Keratinocyte (primary cell): ENCODE measurements around the gene TSTD2. TPM values are rescaled to one million over a fixed set of nuclear protein-coding genes. Genes with fewer than 3 reads are reported as not detected.

ENCODE experiments used
- DNase-seq: peaks from one replicate; pipeline ENCODE4 v3.0.0-alpha.2; 2011; ENCODE audit warnings: low read depth, missing footprints, low spot score
- FAIRE-seq: peaks from 2 replicates; lab custom pipeline; 2011; peaks lifted over from hg19 to GRCh38; lab: Jason Lieb, UNC
- H2AFZ ChIP-seq: 2 replicates; pipeline ENCODE4 v1.6.0; 2012; ENCODE audit warnings: low read length, control low read depth, inconsistent platforms; ENCODE audit not compliant: control insufficient read depth
- H3K27ac ChIP-seq: 2 replicates; pipeline ENCODE4 v1.5.1; 2011; ENCODE audit warnings: low read length; ENCODE audit not compliant: control insufficient read depth, insufficient read depth
- H3K27me3 ChIP-seq: 3 replicates; pipeline ENCODE4 v1.6.0; 2011; ENCODE audit warnings: low read length; ENCODE audit not compliant: control insufficient read depth, insufficient read depth; ENCODE audit errors: extremely low read depth
- H3K36me3 ChIP-seq, 2 experiments: 2 replicates in 1 of 2; 3 replicates in 1 of 2; pipeline ENCODE4 v1.5.1; 2011; ENCODE audit warnings: low read length in 2 of 2, mild to moderate bottlenecking in 1 of 2; ENCODE audit not compliant: control insufficient read depth in 2 of 2, insufficient read depth in 2 of 2; ENCODE audit errors: extremely low read depth in 1 of 2
- H3K4me1 ChIP-seq: 3 replicates; pipeline ENCODE4 v1.5.1; 2011; ENCODE audit warnings: low read length; ENCODE audit not compliant: control insufficient read depth, insufficient read depth; ENCODE audit errors: extremely low read depth
- H3K4me2 ChIP-seq: 3 replicates; pipeline ENCODE4 v1.6.0; 2011; ENCODE audit warnings: low read depth, low read length; ENCODE audit not compliant: control insufficient read depth, insufficient read depth; ENCODE audit errors: extremely low read depth
- H3K4me3 ChIP-seq, 3 experiments: fragments of 200-600 bp in 1 of 3; sonication (generic) in 1 of 3; 2 replicates in 2 of 3; 3 replicates in 1 of 3; pipeline ENCODE4 v1.5.1; 2011 to 2016; ENCODE audit warnings: low read length in 3 of 3, mild to moderate bottlenecking in 3 of 3, control low read depth in 2 of 3, inconsistent platforms in 1 of 3, low read depth in 1 of 3, mixed read lengths in 1 of 3, mixed run types in 1 of 3, moderate library complexity in 1 of 3; ENCODE audit not compliant: control insufficient read depth in 2 of 3, insufficient read depth in 2 of 3; ENCODE audit errors: extremely low read depth in 1 of 3
- H3K79me2 ChIP-seq: 2 replicates; pipeline ENCODE4 v1.6.0; 2012; ENCODE audit warnings: low read length; ENCODE audit not compliant: control insufficient read depth, insufficient read depth
- H3K9ac ChIP-seq: 3 replicates; pipeline ENCODE4 v1.6.0; 2011; ENCODE audit warnings: low read length; ENCODE audit not compliant: control insufficient read depth, insufficient read depth; ENCODE audit errors: extremely low read depth
- H3K9me1 ChIP-seq: 3 replicates; pipeline ENCODE4 v1.6.0; 2011; ENCODE audit warnings: low read length; ENCODE audit not compliant: control insufficient read depth, insufficient read depth; ENCODE audit errors: extremely low read depth
- H3K9me3 ChIP-seq: 2 replicates; pipeline ENCODE4 v1.5.1; 2012; ENCODE audit warnings: low read depth, low read length; ENCODE audit not compliant: control insufficient read depth
- H4K20me1 ChIP-seq: 3 replicates; pipeline ENCODE4 v1.6.0; 2011; ENCODE audit warnings: low read length; ENCODE audit not compliant: control insufficient read depth, insufficient read depth; ENCODE audit errors: extremely low read depth
- EZH2 ChIP-seq: IDR thresholded peaks from one replicate; pipeline ENCODE4 v1.6.1; 2012; ENCODE audit warnings: inconsistent platforms, mild to moderate bottlenecking, low read length, moderate library complexity
- dilution Hi-C: fragments of 300-500 bp; cut with MboI; formaldehyde crosslinking; loops from one replicate; pipeline ENCODE4 v1.7.0; 2020; ENCODE audit warnings: low sequenced_read_pairs; ENCODE audit not compliant: extremely low pct_ligation_motif_present
- polyA plus RNA-seq, 5 experiments: library from polyadenylated mRNA; depleted of rRNA in 3 of 5; stranded (reverse) in 3 of 5; stranded (forward) in 1 of 5; unstranded in 1 of 5; fragments of >200 nt; gene quantifications; 1 replicate in 1 of 5; 2 replicates in 3 of 5; 3 replicates in 1 of 5; pipeline versions ENCODE4 v1.2.1 to v1.2.3, GENCODE V29; 2011 to 2012; ENCODE audit warnings: missing spikeins in 2 of 5, low read depth in 1 of 5, low replicate concordance in 1 of 5
- TF ChIP-seq, protein P1 (sequence below), 3 experiments: IDR thresholded peaks in 1 of 3; conservative IDR thresholded peaks in 1 of 3; optimal IDR thresholded peaks in 1 of 3; 2 replicates in 2 of 3; 3 replicates in 1 of 3; pipeline versions ENCODE3 to v1.5.1; 2011; ENCODE audit warnings: low read length in 3 of 3, mild to moderate bottlenecking in 3 of 3, moderate library complexity in 2 of 3, control low read depth in 1 of 3, inconsistent platforms in 1 of 3; ENCODE audit not compliant: insufficient read depth in 2 of 3; ENCODE audit errors: extremely low read depth in 1 of 3

Gene TSTD2
- polyA plus RNA-seq, 1 donor (not counting 4 experiments of a cell fraction or from before 2014, with no cell fraction given) = 17.2 TPM

DNA sequence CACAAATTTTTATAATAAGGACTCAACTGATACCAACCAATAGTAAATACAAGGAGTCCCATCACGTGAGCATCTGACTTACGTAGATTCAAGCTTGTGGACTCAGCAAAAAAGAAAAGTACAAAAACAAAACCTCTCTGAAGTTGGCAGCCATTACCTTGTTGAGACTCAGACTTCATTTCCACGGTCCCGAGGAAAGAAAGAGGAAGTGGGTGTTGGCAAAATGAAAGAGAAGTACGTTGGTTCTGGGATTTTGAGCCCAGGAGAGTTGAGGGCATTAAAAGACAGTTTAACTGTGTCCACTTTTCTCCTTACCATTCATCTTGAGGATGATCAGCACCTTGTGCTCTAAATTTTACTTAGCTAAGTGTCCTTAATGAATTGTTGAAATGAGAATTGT is 27.2 kb upstream of the TSTD2 start:
- no peak overlapping the region for H3K4me2 ChIP-seq
- no peaks in the 10 kb centered on the region for H3K4me1 ChIP-seq
- no peak overlapping the region for H2AFZ ChIP-seq
- no peak overlapping the region for H3K27ac ChIP-seq
- no peaks in the 10 kb centered on the region for H3K27me3 ChIP-seq
- dilution Hi-C loops = no loop called here
- no peak for TF ChIP-seq EZH2
- TF ChIP-seq, protein P1, sequence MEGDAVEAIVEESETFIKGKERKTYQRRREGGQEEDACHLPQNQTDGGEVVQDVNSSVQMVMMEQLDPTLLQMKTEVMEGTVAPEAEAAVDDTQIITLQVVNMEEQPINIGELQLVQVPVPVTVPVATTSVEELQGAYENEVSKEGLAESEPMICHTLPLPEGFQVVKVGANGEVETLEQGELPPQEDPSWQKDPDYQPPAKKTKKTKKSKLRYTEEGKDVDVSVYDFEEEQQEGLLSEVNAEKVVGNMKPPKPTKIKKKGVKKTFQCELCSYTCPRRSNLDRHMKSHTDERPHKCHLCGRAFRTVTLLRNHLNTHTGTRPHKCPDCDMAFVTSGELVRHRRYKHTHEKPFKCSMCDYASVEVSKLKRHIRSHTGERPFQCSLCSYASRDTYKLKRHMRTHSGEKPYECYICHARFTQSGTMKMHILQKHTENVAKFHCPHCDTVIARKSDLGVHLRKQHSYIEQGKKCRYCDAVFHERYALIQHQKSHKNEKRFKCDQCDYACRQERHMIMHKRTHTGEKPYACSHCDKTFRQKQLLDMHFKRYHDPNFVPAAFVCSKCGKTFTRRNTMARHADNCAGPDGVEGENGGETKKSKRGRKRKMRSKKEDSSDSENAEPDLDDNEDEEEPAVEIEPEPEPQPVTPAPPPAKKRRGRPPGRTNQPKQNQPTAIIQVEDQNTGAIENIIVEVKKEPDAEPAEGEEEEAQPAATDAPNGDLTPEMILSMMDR (optimal IDR thresholded peaks at IDR 0.05 in 1 of 3, IDR thresholded peaks at IDR 0.05 in 1 of 3, conservative IDR thresholded peaks at IDR 0.05 in 1 of 3; ENCODE audit: extremely low read depth in 1 of 3, insufficient read depth in 2 of 3, low read length in 3 of 3) = no peak
- H3K9ac ChIP-seq = no peak overlapping the region
- peaks cover 26 to 44% of the 10 kb centered on the region in 2 experiments for H3K36me3 ChIP-seq
- no peaks in the 10 kb centered on the region for H3K79me2 ChIP-seq
- no peaks in the 10 kb centered on the region for H4K20me1 ChIP-seq
- no peak overlapping the region for H3K4me3 ChIP-seq
- no peaks in the 10 kb centered on the region for H3K9me1 ChIP-seq
- DNase-seq (no peak), FAIRE-seq (no peak)
- no peaks in the 10 kb centered on the region for H3K9me3 ChIP-seq

GRCh38 chr9:97659771-97660170 is 26.6 kb upstream of the TSTD2 start:
- no peaks in the 10 kb centered on the region for H4K20me1 ChIP-seq

More at GRCh38 chr9:97659771-97660170, 26.6 kb upstream of the TSTD2 start:
- no peaks in the 10 kb centered on the region for H3K9me1 ChIP-seq
- H3K9ac ChIP-seq = no peak overlapping the region
- dilution Hi-C loops = no loop called here
- no peak for TF ChIP-seq EZH2
- TF ChIP-seq, protein P1 (optimal IDR thresholded peaks at IDR 0.05 in 1 of 3, IDR thresholded peaks at IDR 0.05 in 1 of 3, conservative IDR thresholded peaks at IDR 0.05 in 1 of 3; ENCODE audit: extremely low read depth in 1 of 3, insufficient read depth in 2 of 3, low read length in 3 of 3) = no peak
- no peaks in the 10 kb centered on the region for H3K4me1 ChIP-seq
- no peak overlapping the region for H2AFZ ChIP-seq
- H3K79me2 ChIP-seq = no peaks in the 10 kb centered on the region
- no peak overlapping the region for H3K4me2 ChIP-seq
- H3K36me3 ChIP-seq = peaks cover 23 to 44% of the 10 kb centered on the region in 2 experiments
- no peaks in the 10 kb centered on the region for H3K9me3 ChIP-seq
- H3K27ac ChIP-seq = no peak overlapping the region
- no peaks in the 10 kb centered on the region for H3K27me3 ChIP-seq
- FAIRE-seq (no peak), DNase-seq (no peak)
- no peak overlapping the region for H3K4me3 ChIP-seq
